OCI-LY3 (cell line): ENCODE measurements around the gene CHRNB1.

Experiments used
- H2AFZ ChIP-seq: fragments of 200-600, 300-600 bp; shearing (Covaris generic); 2 replicates; pipeline ENCODE4 v1.6.0; 2014; ENCODE audit warnings: antibody characterized with exemption, low read depth, low read length
- H3K27ac ChIP-seq: fragments of 200-600, 300-600 bp; sonication (generic); 2 replicates; pipeline ENCODE4 v1.5.1; 2014; ENCODE audit warnings: mild to moderate bottlenecking, low read length, moderate library complexity, mixed read lengths
- H3K27me3 ChIP-seq: fragments of 200-600, 300-600 bp; sonication (generic); 2 replicates; pipeline ENCODE4 v1.6.1; 2014; ENCODE audit warnings: low read depth, low read length, mixed read lengths
- H3K36me3 ChIP-seq: fragments of 200-600, 300-600 bp; sonication (generic); replicated peaks from 2 replicates; pipeline ENCODE3; 2014; ENCODE audit warnings: low read depth, low read length, mixed read lengths
- H3K4me1 ChIP-seq: fragments of 300-600, 200-600 bp; sonication (generic); 2 replicates; pipeline ENCODE4 v1.6.1; 2014; ENCODE audit warnings: low read length, mixed read lengths
- H3K4me2 ChIP-seq: fragments of 200-600, 300-600 bp; sonication (generic); 2 replicates; pipeline ENCODE4 v1.6.1; 2014; ENCODE audit warnings: low read length, mixed read lengths
- H3K4me3 ChIP-seq: fragments of 300-600, 200-600 bp; sonication (generic); 2 replicates; pipeline ENCODE4 v1.5.1; 2014; ENCODE audit warnings: antibody characterized with exemption, mild to moderate bottlenecking, low read length, moderate library complexity
- H3K79me2 ChIP-seq: fragments of 300-600, 200-600 bp; shearing (Covaris generic); 2 replicates; pipeline ENCODE4 v1.6.1; 2014; ENCODE audit warnings: mild to moderate bottlenecking, low read length, mixed read lengths
- H3K9ac ChIP-seq: fragments of 300-600, 200-600 bp; shearing (Covaris generic); 2 replicates; pipeline ENCODE4 v1.6.0; 2014; ENCODE audit warnings: mild to moderate bottlenecking, low read length, moderate library complexity
- H3K9me3 ChIP-seq: fragments of 200-600, 300-600 bp; shearing (Covaris generic); 2 replicates; pipeline ENCODE4 v1.6.1; 2014; ENCODE audit warnings: low read length, mixed read lengths; ENCODE audit not compliant: insufficient read depth
- H4K20me1 ChIP-seq: fragments of 200-600, 300-600 bp; sonication (generic); 2 replicates; pipeline ENCODE4 v1.6.1; 2016; ENCODE audit warnings: low read length, mixed read lengths; ENCODE audit not compliant: insufficient read depth
- CTCF ChIP-seq: fragments of 200-600, 300-600 bp; sonication (generic); IDR thresholded peaks from 2 replicates; pipeline ENCODE4 v1.5.1; 2014; ENCODE audit warnings: antibody characterized with exemption, low read length, low read depth
- EZH2phosphoT487 ChIP-seq: fragments of 200-600 bp; shearing (Covaris generic); IDR thresholded peaks from 2 replicates; pipeline ENCODE4 v1.6.1; 2018; ENCODE audit warnings: antibody characterized with exemption, mixed run types, low read depth

Gene CHRNB1

GRCh38 chr17:7407485-7408251, 37.2 kb upstream of the CHRNB1 start, which contains the start of gene NLGN2:
Gene NLGN2, plus strand, starts transcription at chr17:7407845. Its CDS starts 411 bp downstream, at chr17:7408256.
- Histone ChIP-seq H4K20me1 (no peaks in the 10 kb centered on the region), H3K27me3 (peaks cover 5% of the 10 kb centered on the region; the same call in 1 of the 2 replicates), H3K9ac (no peak within 1 kb of the TSS), H3K4me1 (peaks cover 10% of the 10 kb centered on the region), H3K9me3 (no peaks in the 10 kb centered on the region), H3K4me2 (no peak within 1 kb of the TSS), H3K36me3 (no peaks in the 10 kb centered on the region), H2AFZ (no peak within 1 kb of the TSS), H3K79me2 (no peaks in the 10 kb centered on the region), H3K27ac (no peak within 1 kb of the TSS), H3K4me3 (no peak within 1 kb of the TSS)
- TF ChIP-seq CTCF (no peak), EZH2phosphoT487 (no peak)

- H3K4me3 ChIP-seq, result no peak overlapping the region
- no peaks in the 10 kb centered on the region for H3K79me2 ChIP-seq
- peaks cover 5% of the 10 kb centered on the region for H3K4me1 ChIP-seq
- no peaks in the 10 kb centered on the region for H3K36me3 ChIP-seq
- no peaks in the 10 kb centered on the region for H4K20me1 ChIP-seq
- no peak overlapping the region for H3K9ac ChIP-seq
- TF ChIP-seq CTCF, result no peak
- TF ChIP-seq EZH2phosphoT487, result no peak
- no peaks in the 10 kb centered on the region for H3K9me3 ChIP-seq
- H3K27me3 ChIP-seq, result peaks cover 5% of the 10 kb centered on the region; the same call in 1 of the 2 replicates
- H3K4me2 ChIP-seq, result no peak overlapping the region
- H3K27ac ChIP-seq, result no peak overlapping the region
- H2AFZ ChIP-seq, result no peak overlapping the region
Observed at GRCh38 chr17:7408252-7408727, 36.6 kb upstream of the CHRNB1 start.

GRCh38 chr17:7408863-7409262, 36.0 kb upstream of the CHRNB1 start:
- no peak overlapping the region for H3K9ac ChIP-seq
- no peaks in the 10 kb centered on the region for H3K79me2 ChIP-seq
- H3K4me2 ChIP-seq, result no peak overlapping the region
- no peaks in the 10 kb centered on the region for H3K36me3 ChIP-seq
- no peaks in the 10 kb centered on the region for H4K20me1 ChIP-seq
- H3K4me1 ChIP-seq, result peaks cover 5% of the 10 kb centered on the region
- no peak overlapping the region for H2AFZ ChIP-seq
- H3K27me3 ChIP-seq, result peaks cover 5% of the 10 kb centered on the region; the same call in 1 of the 2 replicates
- no peak for TF ChIP-seq EZH2phosphoT487
- TF ChIP-seq CTCF, result no peak
- H3K4me3 ChIP-seq, result no peak overlapping the region
- no peak overlapping the region for H3K27ac ChIP-seq
- H3K9me3 ChIP-seq, result no peaks in the 10 kb centered on the region

- H3K4me3 ChIP-seq, result no peak overlapping the region
- TF ChIP-seq CTCF (no peak), EZH2phosphoT487 (no peak)
- H3K4me1 ChIP-seq, result peaks cover 5% of the 10 kb centered on the region
- no peaks in the 10 kb centered on the region for H4K20me1 ChIP-seq
- H3K27ac ChIP-seq, result no peak overlapping the region
- no peak overlapping the region for H2AFZ ChIP-seq
- H3K9ac ChIP-seq, result no peak overlapping the region
- H3K9me3 ChIP-seq, result no peaks in the 10 kb centered on the region
- peaks cover 5% of the 10 kb centered on the region; the same call in 1 of the 2 replicates for H3K27me3 ChIP-seq
- H3K4me2 ChIP-seq, result no peak overlapping the region
- no peaks in the 10 kb centered on the region for H3K36me3 ChIP-seq
- H3K79me2 ChIP-seq, result no peaks in the 10 kb centered on the region
Observed at GRCh38 chr17:7409716-7410115, 35.1 kb upstream of the CHRNB1 start.
